ENCODE measurements around the gene PDE9A. TPM values are rescaled to one million over a fixed set of nuclear protein-coding genes. Genes with fewer than 3 reads are reported as not detected.

The PDE9A gene
- total RNA-seq, 1 experiment from 2014 or later: not detected

DNA sequence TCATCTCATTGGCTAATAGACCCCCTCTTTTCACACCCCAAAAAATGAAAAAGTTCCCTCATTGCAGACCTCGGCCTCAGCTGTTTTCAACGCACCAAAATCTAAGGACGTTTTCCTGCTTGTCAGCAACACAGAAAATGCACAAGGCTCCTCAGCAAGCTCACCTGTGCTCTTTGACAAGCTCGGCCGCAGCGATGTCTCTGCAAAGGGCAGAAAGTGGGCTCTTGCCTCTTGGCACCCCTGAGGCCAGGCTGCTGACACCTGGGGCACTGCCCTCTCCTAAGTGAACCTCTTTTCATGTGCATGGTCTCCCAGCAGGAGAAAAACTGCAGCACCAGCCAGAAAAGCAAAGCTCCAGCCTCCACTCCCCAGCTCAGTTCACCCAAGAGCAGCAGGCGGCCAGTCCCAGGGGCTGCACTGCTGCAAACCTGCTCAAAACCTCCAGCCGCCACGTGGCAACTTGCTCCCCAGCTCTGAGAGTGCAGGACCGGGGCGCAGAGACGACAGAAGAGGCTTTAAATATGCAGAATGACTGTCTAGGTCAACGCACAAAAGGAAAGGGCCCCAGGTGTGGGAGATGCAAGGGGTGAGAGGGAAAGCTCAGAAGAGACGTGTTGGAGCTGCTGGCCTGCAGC is 101.7 kb downstream of the PDE9A start:
- Histone ChIP-seq H3K27me3 (ENCODE audit: low read length) (no peaks in the 10 kb centered on the region), H3K4me2 (ENCODE audit: low read depth, low read length, poor library complexity, severe bottlenecking) (no peak overlapping the region), H3K4me3 (ENCODE audit: low read length) (no peak overlapping the region), H3K9me2 (replicated peaks; ENCODE audit: insufficient read depth, low read length) (no peaks in the 10 kb centered on the region), H3K27ac (ENCODE audit: low read length) (no peak overlapping the region), H3K9ac (ENCODE audit: low read length) (no peak overlapping the region), H3K9me3 (ENCODE audit: low read length) (no peaks in the 10 kb centered on the region), H4K20me1 (ENCODE audit: insufficient read depth, low read depth, low read length) (no peaks in the 10 kb centered on the region), H3K79me2 (ENCODE audit: low read length) (no peaks in the 10 kb centered on the region), H3K36me3 (ENCODE audit: insufficient read depth, low read length) (no peaks in the 10 kb centered on the region), H3K4me1 (ENCODE audit: low read length) (no peaks in the 10 kb centered on the region), H2AFZ (ENCODE audit: low read length) (no peak overlapping the region)
- DNase-seq: no peak

DNA sequence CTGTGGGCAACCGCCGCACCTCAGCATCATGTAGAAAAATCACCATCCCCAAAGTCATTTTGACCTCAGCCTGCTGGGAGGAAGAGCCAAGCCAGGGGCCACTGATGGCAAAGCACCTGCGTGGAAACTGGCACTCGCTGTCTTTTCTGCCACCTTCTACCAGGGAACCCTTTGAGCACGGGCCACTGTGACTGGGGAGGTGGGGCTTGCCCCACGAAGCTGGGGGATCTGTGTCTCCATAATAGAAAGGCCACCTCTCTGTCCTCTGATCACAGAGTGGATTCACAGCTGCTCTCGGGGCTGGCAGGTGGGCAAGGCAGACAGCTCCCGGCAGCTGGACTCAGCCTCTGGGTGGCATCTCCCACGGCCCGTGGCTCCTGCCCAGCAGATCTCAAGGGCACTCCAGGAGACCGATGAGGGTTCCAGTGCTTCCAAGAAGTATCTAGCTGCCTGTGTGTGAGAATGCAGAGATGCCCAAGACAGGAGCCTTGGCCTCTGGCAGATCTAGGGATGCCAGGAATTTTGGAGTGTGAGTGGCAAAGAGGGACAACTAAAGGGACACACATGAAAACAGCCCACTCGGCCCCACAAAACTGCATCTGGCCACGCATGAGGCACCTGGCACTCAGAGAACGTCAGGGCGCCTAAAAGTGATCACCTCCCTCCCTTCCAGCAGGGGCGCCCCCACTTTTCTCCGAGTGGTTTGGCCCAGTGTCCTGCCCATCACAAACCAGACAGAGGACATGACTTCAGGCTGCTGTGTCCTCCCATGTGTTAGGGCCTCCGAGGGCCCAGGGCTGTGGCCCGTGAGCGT is 102.6 kb downstream of the PDE9A start:
- no peak for DNase-seq
- Histone ChIP-seq H3K9ac (ENCODE audit: low read length) (no peak overlapping the region), H3K27ac (ENCODE audit: low read length) (no peak overlapping the region)

DNA sequence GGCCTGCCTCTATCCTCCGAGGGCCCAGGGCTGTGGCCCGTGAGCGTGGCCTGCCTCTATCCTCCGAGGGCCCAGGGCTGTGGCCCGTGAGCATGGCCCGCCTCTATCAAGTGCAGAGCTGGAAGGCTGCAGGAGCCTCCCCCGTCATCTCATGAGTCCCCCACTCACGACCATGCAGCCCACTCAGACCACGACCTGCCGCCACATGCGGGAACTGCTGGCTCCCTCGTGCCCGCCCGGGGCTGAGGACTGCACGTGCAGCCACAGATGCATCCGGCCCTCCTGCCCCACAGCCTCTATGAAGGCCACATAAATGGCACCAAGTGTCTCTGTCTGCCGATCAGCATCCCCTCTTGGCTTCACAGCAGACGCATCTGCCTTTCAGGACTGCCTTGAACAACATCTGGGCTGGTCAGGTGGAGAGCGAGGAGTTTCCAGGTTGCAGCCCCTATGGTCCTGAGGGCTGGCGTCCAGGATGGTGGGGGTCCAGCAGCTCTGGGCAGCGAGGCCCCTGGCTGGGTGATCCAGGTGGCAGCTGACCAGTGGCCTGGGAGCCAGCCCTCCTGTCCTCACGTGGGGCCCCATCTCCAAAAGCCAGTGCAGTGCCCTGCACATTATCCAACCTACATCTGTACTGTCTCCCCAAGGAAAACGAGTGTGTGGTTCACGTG is 103.3 kb downstream of the PDE9A start:
- no peak overlapping the region for H3K4me2 ChIP-seq (ENCODE audit: low read depth, low read length, poor library complexity, severe bottlenecking)
- H3K4me1 ChIP-seq (ENCODE audit: low read length): no peaks in the 10 kb centered on the region
- no peak overlapping the region for H3K4me3 ChIP-seq (ENCODE audit: low read length)
- no peaks in the 10 kb centered on the region for H3K79me2 ChIP-seq (ENCODE audit: low read length)
- DNase-seq: no peak
- no peaks in the 10 kb centered on the region for H3K36me3 ChIP-seq (ENCODE audit: insufficient read depth, low read length)
- no peaks in the 10 kb centered on the region for H3K9me2 ChIP-seq (replicated peaks; ENCODE audit: insufficient read depth, low read length)
- H3K27ac ChIP-seq (ENCODE audit: low read length): no peak overlapping the region
- no peaks in the 10 kb centered on the region for H3K9me3 ChIP-seq (ENCODE audit: low read length)
- no peak overlapping the region for H2AFZ ChIP-seq (ENCODE audit: low read length)
- H3K9ac ChIP-seq (ENCODE audit: low read length): no peak overlapping the region
- H4K20me1 ChIP-seq (ENCODE audit: insufficient read depth, low read depth, low read length): no peaks in the 10 kb centered on the region
- no peaks in the 10 kb centered on the region for H3K27me3 ChIP-seq (ENCODE audit: low read length)

More for the DNA sequence above, 102.6 kb downstream of the PDE9A start:
- no peaks in the 10 kb centered on the region for H3K36me3 ChIP-seq (ENCODE audit: insufficient read depth, low read length)
- no peaks in the 10 kb centered on the region for H3K79me2 ChIP-seq (ENCODE audit: low read length)
- no peaks in the 10 kb centered on the region for H3K27me3 ChIP-seq (ENCODE audit: low read length)
- no peak overlapping the region for H3K4me2 ChIP-seq (ENCODE audit: low read depth, low read length, poor library complexity, severe bottlenecking)
- no peaks in the 10 kb centered on the region for H3K9me2 ChIP-seq (replicated peaks; ENCODE audit: insufficient read depth, low read length)
- no peaks in the 10 kb centered on the region for H3K4me1 ChIP-seq (ENCODE audit: low read length)
- H3K9me3 ChIP-seq (ENCODE audit: low read length): no peaks in the 10 kb centered on the region
- H2AFZ ChIP-seq (ENCODE audit: low read length): no peak overlapping the region
- H4K20me1 ChIP-seq (ENCODE audit: insufficient read depth, low read depth, low read length): no peaks in the 10 kb centered on the region
- H3K4me3 ChIP-seq (ENCODE audit: low read length): no peak overlapping the region

DNA sequence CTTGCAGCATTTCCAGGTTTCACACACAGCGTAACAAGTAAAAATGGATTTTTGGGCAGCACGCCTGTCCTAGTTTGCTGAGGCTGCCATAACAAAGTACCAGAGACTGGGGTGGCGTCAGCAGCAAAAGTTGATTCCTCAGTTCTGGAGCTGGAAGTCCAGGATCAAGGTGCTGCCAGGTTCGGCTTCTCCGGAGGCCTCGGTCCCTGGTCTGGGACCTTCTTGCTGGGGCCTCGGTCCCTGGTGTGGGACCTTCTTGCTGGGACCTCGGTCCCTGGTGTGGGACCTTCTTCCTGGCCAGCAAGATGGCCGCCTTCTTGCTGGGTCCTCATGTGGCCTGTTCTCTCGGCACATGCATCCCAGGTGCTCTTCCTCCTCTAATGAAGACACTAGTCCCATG is 104.0 kb downstream of the PDE9A start:
- Histone ChIP-seq H4K20me1 (ENCODE audit: insufficient read depth, low read depth, low read length) (no peaks in the 10 kb centered on the region), H3K9me2 (replicated peaks; ENCODE audit: insufficient read depth, low read length) (no peaks in the 10 kb centered on the region), H3K4me2 (ENCODE audit: low read depth, low read length, poor library complexity, severe bottlenecking) (no peak overlapping the region), H3K4me1 (ENCODE audit: low read length) (no peaks in the 10 kb centered on the region), H3K9ac (ENCODE audit: low read length) (no peak overlapping the region), H2AFZ (ENCODE audit: low read length) (no peak overlapping the region), H3K79me2 (ENCODE audit: low read length) (no peaks in the 10 kb centered on the region), H3K27me3 (ENCODE audit: low read length) (no peaks in the 10 kb centered on the region), H3K27ac (ENCODE audit: low read length) (no peak overlapping the region), H3K9me3 (ENCODE audit: low read length) (no peaks in the 10 kb centered on the region), H3K4me3 (ENCODE audit: low read length) (no peak overlapping the region), H3K36me3 (ENCODE audit: insufficient read depth, low read length) (no peaks in the 10 kb centered on the region)
- DNase-seq: no peak

DNA sequence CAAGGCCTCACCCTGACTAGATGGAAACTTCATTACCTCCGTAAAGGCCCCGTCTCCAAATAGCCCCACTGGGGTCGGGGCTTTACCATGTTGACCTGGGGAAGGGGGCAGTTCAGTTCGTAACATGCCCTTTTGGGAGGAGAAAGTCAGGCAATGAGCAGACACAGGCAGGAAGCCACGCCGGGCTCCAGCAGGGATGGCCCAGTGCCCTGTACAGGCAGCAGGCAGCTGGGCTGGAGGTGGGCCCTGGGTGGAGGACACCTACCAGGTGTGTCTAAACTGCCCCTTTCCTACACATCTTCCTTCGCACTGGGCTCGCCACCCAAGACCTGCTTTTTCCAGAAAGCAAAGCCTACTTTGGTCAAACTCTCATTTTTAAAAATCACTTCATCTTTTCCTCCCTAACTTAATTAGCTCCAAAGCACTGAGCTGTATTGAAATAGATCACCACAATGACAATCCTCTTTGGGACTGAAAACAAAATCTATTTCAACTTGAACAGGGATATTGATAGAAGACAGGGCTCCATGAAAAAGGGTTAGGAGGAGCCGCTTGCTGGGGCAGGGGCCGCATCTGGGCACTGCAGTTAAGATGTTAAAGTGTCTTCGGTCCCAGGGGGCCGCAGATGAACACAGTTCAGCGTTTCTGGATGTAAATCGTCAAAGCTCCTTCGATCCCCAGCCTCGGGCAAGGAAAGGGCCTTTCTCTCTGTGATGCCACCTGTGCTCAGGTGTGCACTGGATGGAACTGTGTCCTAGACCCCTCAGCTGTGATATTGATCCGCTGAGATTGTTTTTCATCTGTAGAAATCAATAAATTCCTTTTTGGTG is 104.6 kb downstream of the PDE9A start:
- no peaks in the 10 kb centered on the region for H3K79me2 ChIP-seq (ENCODE audit: low read length)
- H3K9ac ChIP-seq (ENCODE audit: low read length): no peak overlapping the region
- H3K4me2 ChIP-seq (ENCODE audit: low read depth, low read length, poor library complexity, severe bottlenecking): no peak overlapping the region
- H3K36me3 ChIP-seq (ENCODE audit: insufficient read depth, low read length): no peaks in the 10 kb centered on the region
- H3K27ac ChIP-seq (ENCODE audit: low read length): no peak overlapping the region
- DNase-seq: no peak
- no peaks in the 10 kb centered on the region for H3K9me3 ChIP-seq (ENCODE audit: low read length)
- H2AFZ ChIP-seq (ENCODE audit: low read length): no peak overlapping the region
- H3K4me3 ChIP-seq (ENCODE audit: low read length): no peak overlapping the region
- H3K4me1 ChIP-seq (ENCODE audit: low read length): no peaks in the 10 kb centered on the region
- no peaks in the 10 kb centered on the region for H4K20me1 ChIP-seq (ENCODE audit: insufficient read depth, low read depth, low read length)
- no peaks in the 10 kb centered on the region for H3K27me3 ChIP-seq (ENCODE audit: low read length)
- no peaks in the 10 kb centered on the region for H3K9me2 ChIP-seq (replicated peaks; ENCODE audit: insufficient read depth, low read length)

DNA sequence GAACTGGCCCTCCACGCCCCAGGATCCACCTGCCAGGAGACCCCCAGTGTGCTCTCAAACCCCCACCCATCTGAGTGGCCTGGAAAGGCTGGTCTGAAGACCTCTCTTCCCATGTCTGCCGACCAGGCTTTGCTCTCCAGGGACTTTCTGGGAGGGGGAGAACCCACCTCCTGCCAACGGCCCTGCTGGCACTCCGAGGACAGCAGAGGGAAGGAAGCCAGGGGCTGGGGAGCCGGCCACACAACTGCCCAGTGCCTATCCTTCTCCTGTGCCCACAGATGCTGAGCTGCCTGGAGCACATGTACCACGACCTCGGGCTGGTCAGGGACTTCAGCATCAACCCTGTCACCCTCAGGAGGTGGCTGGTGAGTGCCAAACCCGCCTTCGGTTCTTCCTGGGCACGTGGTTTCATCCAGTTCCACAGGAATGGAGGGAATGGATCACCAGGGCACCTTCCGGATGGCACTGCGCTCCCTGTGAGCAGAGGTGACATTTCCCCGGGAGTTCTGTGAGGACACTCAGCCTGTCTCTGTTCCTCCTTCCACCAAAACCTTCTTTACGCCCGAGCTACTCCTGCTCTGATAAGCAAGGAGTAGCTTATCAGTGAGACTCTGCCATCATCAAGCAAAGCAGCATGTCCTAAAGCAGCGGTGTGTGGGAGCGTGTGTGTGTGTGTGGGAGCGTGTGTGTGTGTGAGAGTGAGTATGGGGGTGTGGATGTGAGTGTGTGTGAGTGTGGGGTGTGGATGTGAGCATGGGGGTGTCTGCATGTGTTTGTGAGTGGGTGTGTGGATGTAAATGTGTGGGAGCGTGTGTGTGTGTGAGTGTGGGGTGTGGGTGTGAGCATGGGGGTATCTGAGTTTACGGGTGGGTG is 105.5 kb downstream of the PDE9A start:
- Histone ChIP-seq H3K9me2 (replicated peaks; ENCODE audit: insufficient read depth, low read length) (no peaks in the 10 kb centered on the region), H3K9me3 (ENCODE audit: low read length) (no peaks in the 10 kb centered on the region), H3K4me1 (ENCODE audit: low read length) (no peaks in the 10 kb centered on the region), H4K20me1 (ENCODE audit: insufficient read depth, low read depth, low read length) (no peaks in the 10 kb centered on the region), H3K79me2 (ENCODE audit: low read length) (no peaks in the 10 kb centered on the region), H3K4me3 (ENCODE audit: low read length) (no peak overlapping the region), H3K4me2 (ENCODE audit: low read depth, low read length, poor library complexity, severe bottlenecking) (no peak overlapping the region), H3K27me3 (ENCODE audit: low read length) (no peaks in the 10 kb centered on the region), H3K9ac (ENCODE audit: low read length) (no peak overlapping the region), H3K27ac (ENCODE audit: low read length) (no peak overlapping the region), H2AFZ (ENCODE audit: low read length) (no peak overlapping the region), H3K36me3 (ENCODE audit: insufficient read depth, low read length) (no peaks in the 10 kb centered on the region)
- no peak for DNase-seq

DNA sequence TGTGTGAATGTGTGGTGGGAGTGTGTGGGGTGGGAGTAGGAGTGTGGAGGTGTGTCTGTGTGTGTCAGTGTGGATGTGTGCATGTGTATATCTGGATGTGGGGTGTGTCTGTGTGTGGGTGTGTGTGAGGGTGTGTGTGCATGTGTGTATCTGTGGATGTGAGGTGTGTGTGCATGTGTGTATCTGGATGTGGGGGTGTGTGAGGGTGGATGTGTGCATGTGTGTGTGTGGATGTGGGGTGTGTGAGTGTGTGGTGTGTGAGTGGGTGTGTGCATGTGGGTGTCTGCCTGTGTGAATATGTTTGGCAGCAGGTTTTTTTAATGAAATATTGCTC is 106.1 kb downstream of the PDE9A start:
- no peaks in the 10 kb centered on the region for H3K79me2 ChIP-seq (ENCODE audit: low read length)
- no peaks in the 10 kb centered on the region for H3K36me3 ChIP-seq (ENCODE audit: insufficient read depth, low read length)
- H3K27ac ChIP-seq (ENCODE audit: low read length): no peak overlapping the region
- H3K4me2 ChIP-seq (ENCODE audit: low read depth, low read length, poor library complexity, severe bottlenecking): no peak overlapping the region
- H3K4me1 ChIP-seq (ENCODE audit: low read length): no peaks in the 10 kb centered on the region
- DNase-seq: no peak
- H3K4me3 ChIP-seq (ENCODE audit: low read length): no peak overlapping the region
- H3K9ac ChIP-seq (ENCODE audit: low read length): no peak overlapping the region
- no peak overlapping the region for H2AFZ ChIP-seq (ENCODE audit: low read length)
- no peaks in the 10 kb centered on the region for H3K9me2 ChIP-seq (replicated peaks; ENCODE audit: insufficient read depth, low read length)
- H4K20me1 ChIP-seq (ENCODE audit: insufficient read depth, low read depth, low read length): no peaks in the 10 kb centered on the region
- no peaks in the 10 kb centered on the region for H3K27me3 ChIP-seq (ENCODE audit: low read length)
- no peaks in the 10 kb centered on the region for H3K9me3 ChIP-seq (ENCODE audit: low read length)
